Embryonic facial prominence (tissue), 1 donor: Measurements from ENCODE around the gene BRI3BP.

Experiments used
- DNase-seq: peaks from one replicate; pipeline ENCODE4 v3.0.0-alpha.2; 2016; ENCODE audit errors: extremely low spot score

The BRI3BP gene, protein sequence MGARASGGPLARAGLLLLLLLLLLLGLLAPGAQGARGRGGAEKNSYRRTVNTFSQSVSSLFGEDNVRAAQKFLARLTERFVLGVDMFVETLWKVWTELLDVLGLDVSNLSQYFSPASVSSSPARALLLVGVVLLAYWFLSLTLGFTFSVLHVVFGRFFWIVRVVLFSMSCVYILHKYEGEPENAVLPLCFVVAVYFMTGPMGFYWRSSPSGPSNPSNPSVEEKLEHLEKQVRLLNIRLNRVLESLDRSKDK

DNA sequence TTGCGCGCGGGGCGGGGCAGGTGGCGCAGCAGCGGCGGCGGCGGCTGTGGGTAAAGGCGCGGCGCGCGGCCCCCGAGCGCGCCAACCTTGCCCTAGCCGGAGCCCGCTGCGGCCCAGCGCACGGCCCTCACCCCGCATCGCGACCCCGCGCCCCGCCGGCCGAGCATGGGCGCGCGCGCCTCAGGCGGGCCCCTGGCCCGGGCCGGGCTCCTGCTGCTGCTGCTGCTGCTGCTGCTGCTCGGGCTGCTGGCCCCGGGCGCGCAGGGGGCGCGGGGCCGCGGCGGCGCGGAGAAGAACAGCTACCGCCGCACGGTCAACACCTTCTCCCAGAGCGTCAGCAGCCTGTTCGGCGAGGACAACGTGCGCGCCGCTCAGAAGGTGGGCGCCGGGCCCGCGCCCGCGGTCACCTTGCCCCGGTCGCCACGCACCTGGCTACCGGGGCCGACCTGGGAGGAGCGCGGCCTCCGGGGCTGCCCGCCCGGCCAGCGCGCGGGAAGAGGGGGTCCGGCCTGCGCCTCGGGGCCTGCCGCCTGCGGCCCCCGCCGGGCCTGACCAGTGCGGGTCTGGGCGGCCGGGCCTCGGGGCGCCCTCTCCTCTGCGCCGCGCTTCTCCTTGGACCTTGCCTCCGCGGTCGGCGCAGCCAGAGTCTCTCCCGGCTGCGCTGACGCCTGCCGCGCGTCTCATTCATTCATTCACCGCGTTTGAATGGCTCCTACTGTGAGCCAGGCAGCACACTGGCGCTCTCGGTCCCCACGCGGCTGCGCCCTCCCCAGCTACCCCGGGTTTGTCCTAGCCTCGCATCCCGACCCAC is at the start of gene BRI3BP:
BRI3BP (plus strand) TSS at position 20 of the 811 bp plus-strand sequence; CDS start at position 166, 146 bp downstream.
- no peak for DNase-seq

DNA sequence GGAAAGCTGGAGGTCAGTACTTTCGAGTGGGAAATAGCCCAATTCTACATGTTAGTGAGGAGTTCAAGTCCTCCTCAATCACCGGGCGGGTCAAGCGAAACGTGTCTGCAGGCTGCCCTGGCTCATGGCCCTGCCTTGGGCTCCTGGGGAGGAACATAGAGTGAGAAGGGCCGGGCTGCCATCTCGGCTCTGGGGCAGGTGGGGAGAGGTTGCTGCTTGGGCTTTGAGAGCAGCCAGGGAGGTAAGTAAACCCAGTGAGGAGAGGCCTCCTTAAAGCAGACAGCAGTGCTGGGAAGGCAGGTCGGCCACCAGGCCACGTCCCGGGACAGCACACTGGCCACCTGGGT is 47.0 kb upstream of the BRI3BP start:
- DNase-seq, result no peak

DNA sequence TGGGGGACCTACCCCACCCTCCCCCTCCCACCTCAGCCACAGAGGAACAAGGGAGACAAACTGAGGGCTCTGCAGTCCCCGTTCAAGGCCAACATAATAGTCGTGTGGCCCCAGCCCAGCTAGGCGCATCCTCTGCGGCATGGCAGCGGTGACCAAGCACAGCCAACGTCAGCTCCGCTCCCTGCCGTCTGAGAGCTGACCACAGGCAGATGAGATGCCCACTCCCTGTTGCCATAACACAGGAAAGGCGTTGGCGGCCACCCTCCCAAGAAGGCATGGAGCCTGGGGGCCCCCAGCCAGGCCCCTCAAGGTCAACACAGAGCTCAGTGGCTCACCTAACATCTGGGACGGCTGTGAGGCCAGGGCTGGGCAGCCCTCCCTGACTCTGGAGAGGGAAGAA is 46.4 kb upstream of the BRI3BP start:
- DNase-seq, result no peak

DNA sequence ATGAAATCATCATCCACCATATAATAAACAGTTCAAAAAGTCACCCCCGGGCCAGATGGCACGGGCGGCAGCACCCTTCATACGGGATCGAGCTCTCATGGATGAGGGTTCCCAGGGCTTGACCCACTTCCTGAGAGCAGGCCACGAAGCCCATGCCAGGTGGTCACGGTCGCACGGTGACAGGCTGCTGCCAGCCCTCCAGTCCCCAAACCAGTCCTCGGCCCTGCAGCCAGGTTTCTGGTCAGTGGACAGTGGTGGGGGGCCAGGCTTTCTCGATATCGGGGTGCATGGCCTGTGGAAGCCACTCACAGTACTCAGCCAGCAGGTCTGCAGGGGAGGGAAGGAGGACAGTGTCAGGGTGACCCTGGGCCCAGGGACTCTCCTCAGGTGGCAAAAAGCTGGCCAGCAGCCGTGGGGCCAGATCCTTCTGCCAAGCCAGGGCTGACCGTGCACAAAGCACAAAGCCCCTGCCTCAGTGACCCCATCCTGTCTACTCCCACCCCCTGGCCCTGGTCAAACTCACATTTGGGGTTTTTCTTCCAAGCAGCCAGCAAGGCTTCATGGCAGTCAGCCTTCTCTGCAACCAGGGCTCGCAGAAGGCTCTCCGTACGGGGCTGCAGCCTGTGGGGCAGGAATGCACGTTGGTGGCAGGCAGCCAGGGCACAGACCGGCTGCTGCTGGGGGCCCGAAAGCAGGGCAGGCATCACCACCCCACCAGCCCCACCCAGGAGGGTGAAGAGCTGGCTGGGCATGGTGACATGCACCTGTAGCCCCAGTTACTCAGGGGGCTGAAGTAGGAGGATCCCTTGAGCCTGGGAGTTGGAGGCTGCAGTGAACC is 45.7 kb upstream of the BRI3BP start:
- no peak for DNase-seq

DNA sequence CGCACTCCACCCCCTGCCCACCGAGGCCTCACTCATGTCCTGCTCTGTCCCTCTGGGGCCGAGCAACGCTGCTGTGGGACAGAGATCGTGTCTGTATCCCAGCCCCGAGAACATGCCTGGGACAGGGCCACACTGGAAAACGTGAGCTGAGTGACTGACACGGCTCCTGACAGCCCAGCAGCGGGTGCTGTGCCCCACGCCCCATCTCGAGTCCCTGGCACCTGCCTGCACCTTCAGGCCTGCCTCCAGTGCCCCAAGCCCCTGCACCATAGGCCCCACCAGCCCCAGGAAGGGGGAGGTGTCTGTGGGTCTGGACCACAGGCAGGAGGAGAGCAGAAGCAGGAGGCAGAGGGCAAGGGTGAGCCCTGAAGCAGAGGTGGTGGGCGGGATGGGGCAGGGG is 44.4 kb upstream of the BRI3BP start:
- no peak for DNase-seq

DNA sequence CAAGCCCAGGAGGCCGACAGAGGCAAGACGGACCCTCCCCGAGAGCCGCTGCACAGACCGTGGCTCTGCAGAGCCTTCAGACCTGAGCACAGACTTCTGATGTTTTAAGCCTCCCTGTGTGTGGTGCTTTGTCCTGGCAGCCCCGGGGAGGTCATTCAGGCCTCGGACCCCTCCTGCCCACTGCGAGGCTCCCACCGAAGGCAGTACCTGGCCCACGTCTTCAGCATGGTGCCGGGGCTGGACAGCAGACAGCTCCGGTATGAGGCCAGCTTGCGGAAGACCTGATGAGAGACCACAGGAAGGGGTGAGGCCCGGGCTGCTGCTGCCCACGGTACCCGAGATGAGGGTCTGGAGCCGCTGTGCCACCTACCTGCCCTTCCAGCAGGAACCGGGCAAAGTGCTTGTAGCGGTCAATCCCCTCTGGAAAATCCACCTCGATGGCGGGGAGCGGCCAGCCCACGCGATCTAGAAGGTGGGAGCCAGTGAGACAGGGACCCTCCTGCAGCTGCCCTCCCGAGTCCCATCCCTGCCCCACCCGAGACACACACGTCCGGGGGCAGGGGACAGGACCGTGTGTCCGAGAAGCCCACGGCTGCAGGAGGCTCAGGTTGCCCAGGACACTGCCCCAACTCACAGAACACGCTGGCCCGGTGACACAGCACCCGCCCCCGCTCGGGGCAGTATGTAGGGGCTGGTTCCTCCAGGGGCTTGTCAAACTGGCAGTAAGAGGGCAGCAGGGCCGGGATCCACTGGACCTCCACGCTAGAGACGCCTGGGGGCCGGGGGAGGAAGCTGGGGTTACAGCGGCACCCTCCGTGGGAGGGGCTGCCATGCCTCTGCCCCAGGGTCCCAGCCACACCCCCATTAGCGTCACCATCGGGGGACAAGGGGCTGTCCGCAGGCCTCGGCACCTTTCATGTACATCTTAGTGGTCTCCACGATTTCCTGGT is 43.4 kb upstream of the BRI3BP start:
- DNase-seq, result no peak

DNA sequence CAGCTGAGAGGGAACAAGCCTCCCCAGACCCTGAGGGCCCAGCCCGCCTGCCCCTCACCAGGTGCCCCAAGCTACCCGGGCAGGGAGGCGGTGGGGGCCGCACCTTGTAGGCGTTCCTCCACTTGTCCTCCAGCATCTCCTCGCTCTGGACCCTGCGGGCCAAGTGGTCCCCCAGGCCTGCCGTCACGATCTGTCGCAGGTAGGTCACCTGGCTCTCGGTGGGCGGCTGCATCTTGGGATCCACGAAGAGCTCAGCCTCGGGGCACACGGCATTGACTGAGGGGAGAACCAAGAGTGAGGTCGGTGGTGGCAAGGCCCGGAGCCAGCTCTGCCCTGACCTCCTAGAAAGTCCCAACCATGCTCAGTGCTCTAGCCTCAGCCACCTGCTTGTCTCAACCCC is 41.1 kb upstream of the BRI3BP start:
- no peak for DNase-seq

DNA sequence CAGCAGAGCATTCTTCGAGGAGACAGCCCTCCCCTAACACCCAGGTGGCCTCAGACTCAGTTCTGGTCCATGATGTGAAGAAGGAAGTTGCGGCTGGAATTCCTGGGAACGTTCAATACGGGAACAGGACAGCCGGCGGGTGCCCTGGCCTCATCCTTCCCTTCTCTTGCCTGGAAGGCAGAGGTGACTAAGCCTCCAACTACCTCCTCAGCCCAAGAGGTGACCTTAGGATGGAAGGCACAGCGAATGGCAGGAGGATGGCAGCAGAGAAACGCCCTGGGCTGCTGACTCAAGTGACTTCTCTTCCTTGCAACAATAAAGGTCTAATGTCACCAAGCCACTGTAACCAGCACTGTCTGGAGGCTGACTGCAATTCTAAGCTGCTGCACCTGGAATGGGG is 40.6 kb upstream of the BRI3BP start:
- no peak for DNase-seq

DNA sequence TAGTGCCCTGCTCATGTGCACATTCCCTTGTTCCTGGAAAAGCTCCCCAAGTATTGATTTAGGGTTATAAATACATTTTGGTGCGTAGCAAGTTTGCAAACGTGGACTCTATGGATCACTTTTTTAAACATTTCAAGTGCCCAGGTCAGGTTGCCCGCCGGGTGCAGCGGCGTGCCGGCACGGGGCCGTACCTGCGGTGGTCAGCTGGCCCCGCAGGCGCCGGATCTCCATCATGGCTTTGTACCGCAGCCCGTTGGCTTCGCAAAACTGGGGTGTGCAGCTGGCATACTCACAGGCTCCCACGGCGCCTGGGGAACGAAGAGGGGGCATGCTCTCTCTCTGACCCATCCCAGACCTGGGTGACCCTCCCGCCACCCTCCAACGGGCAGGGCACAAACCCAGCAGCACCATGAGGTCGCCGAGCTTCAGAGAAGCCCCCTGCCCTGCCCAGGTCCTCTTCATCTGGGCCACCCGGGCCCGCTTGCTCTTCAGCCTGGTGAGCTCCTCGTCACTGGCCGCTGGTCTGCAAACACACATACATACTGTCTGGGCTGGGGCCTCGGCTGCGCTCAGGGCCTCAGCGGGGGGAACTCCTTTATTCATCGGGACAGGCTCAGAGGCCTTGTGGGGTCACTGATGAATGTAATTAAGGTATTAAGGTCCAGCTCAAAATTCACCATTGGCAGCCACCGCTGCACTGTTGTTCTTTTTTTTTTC is 39.6 kb upstream of the BRI3BP start:
- no peak for DNase-seq

DNA sequence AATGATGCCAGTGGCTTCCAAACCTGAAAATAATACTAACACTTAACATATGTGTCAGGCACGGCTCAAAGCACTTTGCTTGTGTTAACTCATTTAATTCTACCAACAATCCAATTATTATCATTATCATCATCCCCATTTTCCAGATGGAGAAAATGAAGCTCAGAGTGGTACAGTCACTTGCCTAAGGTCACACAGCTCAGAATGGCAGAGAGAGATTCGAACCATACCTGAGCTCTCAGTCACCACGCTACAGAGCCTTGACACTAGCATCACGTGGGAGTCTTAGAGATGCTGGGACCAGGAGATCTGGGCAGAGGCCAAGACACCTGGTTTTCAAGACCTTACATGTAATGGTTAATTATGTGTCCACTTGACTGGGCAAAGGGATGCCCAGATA is 38.7 kb upstream of the BRI3BP start:
- DNase-seq, result no peak

DNA sequence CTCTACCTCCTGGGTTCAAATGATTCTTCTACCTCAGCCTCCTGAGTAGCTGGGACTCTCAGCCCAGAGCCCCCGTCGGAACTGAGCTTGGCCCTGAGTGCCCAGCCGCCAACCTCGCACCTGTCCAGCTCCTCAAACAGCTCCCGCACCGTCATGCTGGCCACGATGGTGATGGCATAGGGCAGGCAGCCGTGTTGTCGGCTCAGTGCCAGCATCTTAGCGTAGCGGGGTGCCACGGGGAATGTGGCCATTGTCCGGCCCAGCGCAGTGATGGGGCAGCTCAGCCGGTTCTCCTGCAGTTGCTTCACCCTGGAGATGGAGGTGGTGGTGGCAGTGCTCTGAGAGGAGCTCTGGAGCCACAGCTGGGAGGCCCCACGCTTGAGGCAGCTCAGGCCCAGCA is 36.9 kb upstream of the BRI3BP start:
- DNase-seq, result no peak

DNA sequence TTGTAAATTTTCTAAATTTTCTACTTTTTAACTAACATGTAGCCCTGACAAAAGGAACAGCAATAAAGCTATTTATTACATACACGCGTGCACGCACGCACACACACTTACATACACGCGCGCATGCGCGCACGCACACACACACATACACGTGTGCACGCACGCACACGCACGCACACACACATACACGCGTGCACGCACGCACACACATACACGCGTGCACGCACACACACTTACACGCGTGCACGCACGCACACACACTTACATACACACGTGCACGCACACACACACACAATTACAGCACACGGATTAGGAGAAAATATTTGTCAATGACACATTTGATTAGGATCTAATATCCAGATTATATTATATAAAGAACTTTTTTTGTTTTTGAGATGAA is 32.4 kb upstream of the BRI3BP start:
- DNase-seq, result no peak

DNA sequence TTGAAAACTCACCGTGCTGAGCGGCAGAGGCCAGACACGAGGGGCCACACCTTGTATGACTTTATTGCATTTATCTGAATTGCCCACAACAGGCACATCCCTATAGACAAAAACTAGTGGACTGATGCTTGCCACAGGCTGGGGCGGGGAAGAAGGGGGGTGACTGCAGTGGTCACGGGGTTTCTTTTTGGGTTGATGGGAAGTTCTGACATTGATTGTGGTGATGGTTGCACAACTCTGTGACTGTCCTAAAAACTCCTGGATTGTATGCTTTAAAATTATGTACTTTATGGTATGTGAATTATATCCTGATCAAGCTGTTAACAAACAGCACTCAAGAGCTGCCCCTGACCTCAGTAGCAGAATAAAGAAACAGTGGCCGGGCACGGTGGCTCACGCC is 30.2 kb upstream of the BRI3BP start:
- no peak for DNase-seq

DNA sequence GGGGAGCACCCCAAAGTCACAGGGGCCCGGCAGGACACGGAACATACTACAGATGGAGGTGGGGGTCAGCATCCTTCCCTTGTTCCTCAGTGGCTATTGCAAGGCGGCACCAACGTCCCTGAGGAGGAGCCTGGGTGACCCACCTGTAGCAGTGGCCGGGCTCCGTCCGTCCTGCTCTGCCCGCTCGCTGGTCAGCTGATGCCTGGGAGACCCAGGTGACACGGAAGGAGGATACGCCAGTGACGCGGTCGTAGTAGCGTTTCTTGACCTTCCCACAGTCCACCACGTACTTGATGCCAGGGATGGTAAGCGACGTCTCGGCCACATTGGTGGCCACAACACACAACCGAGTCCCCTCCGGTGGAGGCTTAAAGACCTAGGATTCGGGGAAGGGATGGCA is 29.2 kb upstream of the BRI3BP start:
- no peak for DNase-seq

DNA sequence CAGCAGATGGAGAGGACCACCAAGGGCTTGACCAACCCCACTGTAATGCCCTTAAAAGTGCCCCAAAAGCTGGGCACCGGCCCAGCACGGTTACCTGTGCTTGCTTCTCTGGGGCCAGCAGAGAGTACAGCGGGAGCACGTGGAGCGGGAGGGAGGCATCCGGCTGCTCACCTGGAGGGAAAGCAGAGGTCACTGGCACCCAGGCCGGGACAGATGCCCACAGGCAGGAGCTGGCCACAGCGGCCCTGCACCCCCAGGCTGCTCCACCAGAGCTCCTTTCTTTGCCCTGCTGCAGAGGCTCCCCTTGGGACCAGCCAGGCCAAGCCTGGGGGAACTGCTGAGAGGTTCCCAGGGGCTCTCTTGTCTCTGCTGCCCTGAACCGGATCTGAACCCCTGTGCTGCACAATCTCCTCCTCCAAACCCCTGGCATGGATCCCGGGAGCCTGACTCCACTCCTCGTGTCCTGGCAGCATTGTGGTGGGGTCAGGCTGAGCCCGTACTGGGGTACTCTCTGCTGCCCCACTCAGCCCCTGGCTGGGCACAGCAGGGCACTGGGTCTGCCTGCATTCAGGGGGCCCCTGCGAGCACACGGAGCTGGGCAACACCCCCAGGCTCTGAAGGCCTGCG is 28.5 kb upstream of the BRI3BP start:
- no peak for DNase-seq

DNA sequence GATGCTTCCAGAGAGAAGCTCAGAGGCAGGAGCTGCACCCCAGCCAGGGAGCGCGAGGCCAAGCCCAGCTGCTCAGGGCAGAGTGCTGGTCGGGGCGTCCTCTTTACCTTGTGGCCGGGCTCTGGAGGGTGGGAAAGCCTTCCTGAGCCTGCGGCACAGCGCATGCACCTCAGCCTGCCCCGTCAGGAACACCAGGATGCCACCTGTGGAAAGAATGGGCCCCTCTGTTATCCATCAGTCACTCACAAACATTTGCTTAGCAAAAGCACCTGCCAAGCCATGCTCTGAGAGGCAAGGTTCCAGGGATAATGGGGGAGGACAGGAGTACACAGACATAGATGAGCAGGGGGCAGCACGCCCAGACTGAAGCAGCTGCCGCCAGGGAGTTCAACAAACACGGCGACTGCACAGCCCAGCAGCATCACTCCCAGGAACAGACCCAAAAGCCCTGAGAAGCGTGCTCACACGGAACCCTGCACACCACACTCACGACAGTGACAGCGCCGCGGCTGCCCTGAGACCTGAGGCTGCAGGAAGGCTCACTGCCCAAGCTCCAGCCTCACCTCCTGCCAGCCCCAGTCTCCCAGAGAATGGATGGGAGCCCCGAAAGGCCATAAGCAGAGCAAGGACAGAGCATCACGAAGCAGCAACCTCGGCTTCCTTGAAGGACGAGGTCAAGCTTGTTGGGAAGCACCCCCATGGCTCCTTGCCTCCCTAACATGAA is 26.3 kb upstream of the BRI3BP start:
- no peak for DNase-seq

DNA sequence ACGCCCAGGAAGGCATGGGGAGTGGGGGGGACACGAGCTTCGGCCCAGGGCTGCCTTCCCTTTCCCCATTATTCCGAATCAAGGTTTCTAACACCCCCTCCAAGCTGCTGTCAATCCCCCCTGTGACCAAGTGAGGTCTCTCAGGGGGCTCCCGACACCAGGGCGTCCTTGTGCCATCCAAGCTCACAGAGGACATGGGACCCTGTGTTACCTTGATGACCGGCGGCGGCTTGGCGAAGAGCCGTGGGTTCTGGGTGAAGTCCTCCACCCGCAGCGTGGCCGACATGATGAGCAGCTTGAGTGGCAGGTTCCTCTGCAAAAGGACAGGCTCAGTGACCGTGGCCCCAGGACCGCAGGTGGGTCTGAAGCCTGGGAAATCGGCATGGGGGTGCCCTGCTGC is 24.8 kb upstream of the BRI3BP start:
- DNase-seq, result no peak

DNA sequence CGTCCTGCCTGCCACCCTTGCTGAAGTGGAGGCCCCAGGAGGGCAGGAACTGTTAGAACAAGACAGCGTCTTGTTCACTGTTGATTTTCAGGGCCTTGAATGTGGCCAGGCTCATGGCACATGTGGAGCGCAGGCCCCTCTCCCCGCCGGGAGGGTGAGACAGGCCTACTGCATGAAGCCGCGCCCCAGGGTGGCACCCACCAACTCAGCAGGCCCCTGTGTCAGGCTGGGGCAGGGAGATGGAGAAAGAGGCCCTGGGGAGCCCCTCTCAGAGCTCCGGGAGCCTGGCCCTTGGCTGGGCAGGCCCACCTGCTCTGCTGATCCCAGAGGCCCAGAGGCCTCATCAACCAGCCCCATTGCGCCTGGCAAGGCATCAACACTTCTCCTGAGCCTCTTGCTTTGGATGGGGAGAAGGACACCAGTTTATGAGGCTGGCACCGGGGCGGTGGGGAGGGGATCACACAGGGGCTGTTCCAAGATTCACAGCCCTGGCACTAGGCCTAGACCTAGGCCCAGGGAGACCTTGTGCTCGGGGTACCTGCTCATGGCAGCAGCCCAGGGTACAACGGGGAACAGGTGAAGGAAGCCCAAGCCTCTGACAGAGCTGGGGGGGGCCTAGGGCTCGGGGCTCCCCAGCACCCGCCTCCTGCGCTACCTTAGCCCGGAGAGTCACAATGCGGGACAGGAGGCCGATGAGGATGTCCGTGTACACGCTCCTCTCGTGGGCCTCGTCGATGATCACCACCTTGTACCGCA is 22.6 kb upstream of the BRI3BP start:
- DNase-seq, result no peak

DNA sequence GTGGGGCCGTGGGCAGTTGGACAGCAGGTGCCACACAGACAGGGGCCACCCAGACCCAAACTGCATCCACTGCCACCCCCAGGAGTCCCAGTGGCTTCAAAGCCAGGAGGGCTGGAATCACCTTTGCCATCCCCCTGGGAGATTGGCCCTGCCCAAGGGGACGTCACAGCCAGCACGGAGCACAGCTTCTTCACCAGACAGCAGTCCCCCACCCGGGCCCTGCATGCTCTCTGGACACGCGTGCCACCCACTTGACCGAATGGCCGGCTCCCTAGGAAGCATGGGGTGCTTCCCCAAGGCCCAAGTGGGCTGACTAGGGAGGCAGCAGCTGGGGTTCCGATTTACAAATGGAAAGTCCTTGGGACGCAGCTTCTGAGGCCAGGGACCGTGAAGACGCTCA is 21.8 kb upstream of the BRI3BP start:
- no peak for DNase-seq
